ENCODE results near the gene RRH.
"Not testable (repeated sequence)": the region's sequence is repeated elsewhere in the genome, so short reads cannot be mapped to it uniquely, and the experiment has no call there.

The RRH gene

GRCh38 chr4:109833756-109834155, 6.0 kb downstream of the RRH start:
- no peak for DNase-seq (ENCODE audit: insufficient read length, low spot score)
- TF ChIP-seq PAX5 (IDR thresholded peaks at IDR 0.05; ENCODE audit: insufficient read depth, low read length, severe bottlenecking) (no peak), TAF1 (IDR thresholded peaks at IDR 0.05; ENCODE audit: low read depth, low read length) (no peak)
- no peak for FAIRE-seq

GRCh38 chr4:109836985-109837384, 9.2 kb downstream of the RRH start:
- FAIRE-seq = no peak
- no peak for DNase-seq (ENCODE audit: insufficient read length, low spot score)
- TF ChIP-seq POU2F2 (IDR thresholded peaks at IDR 0.05; ENCODE audit: low read depth, low read length) (no peak), POLR2A (IDR thresholded peaks at IDR 0.05; ENCODE audit: low read depth, low read length) (no peak), SPI1 (IDR thresholded peaks at IDR 0.05; ENCODE audit: low read depth, low read length) (no peak), POLR2AphosphoS5 (IDR thresholded peaks at IDR 0.05; ENCODE audit: low read depth, low read length) (no peak), TAF1 (IDR thresholded peaks at IDR 0.05; ENCODE audit: low read depth, low read length) (no peak), PAX5 (IDR thresholded peaks at IDR 0.05; ENCODE audit: insufficient read depth, low read length, severe bottlenecking) (no peak)

GRCh38 chr4:109846395-109847098, 18.8 kb downstream of the RRH start:
- FAIRE-seq = no peak
- DNase-seq (ENCODE audit: insufficient read length, low spot score) = no peak
- TF ChIP-seq PAX5 (IDR thresholded peaks at IDR 0.05; ENCODE audit: insufficient read depth, low read length, severe bottlenecking) (no peak), POLR2A (IDR thresholded peaks at IDR 0.05; ENCODE audit: low read depth, low read length) (no peak), POLR2AphosphoS5 (IDR thresholded peaks at IDR 0.05; ENCODE audit: low read depth, low read length) (no peak), SPI1 (IDR thresholded peaks at IDR 0.05; ENCODE audit: low read depth, low read length) (no peak)

GRCh38 chr4:109847896-109848442, 20.2 kb downstream of the RRH start, which contains the start of gene LRIT3:
Gene LRIT3 (plus strand): TSS chr4:109848107. CDS start chr4:109848202, 95 bp downstream.
- FAIRE-seq (no peak), DNase-seq (ENCODE audit: insufficient read length, low spot score) (no peak)
- TF ChIP-seq POU2F2 (IDR thresholded peaks at IDR 0.05; ENCODE audit: low read depth, low read length) (no peak), TAF1 (IDR thresholded peaks at IDR 0.05; ENCODE audit: low read depth, low read length) (no peak), SPI1 (IDR thresholded peaks at IDR 0.05; ENCODE audit: low read depth, low read length) (no peak), POLR2AphosphoS5 (IDR thresholded peaks at IDR 0.05; ENCODE audit: low read depth, low read length) (no peak), PAX5 (IDR thresholded peaks at IDR 0.05; ENCODE audit: insufficient read depth, low read length, severe bottlenecking) (no peak), POLR2A (IDR thresholded peaks at IDR 0.05; ENCODE audit: low read depth, low read length) (no peak)

- DNase-seq (ENCODE audit: insufficient read length, low spot score) = no peak
- no peak for FAIRE-seq
- TF ChIP-seq POLR2AphosphoS5 (IDR thresholded peaks at IDR 0.05; ENCODE audit: low read depth, low read length) (no peak), POU2F2 (IDR thresholded peaks at IDR 0.05; ENCODE audit: low read depth, low read length) (no peak), POLR2A (IDR thresholded peaks at IDR 0.05; ENCODE audit: low read depth, low read length) (no peak), TAF1 (IDR thresholded peaks at IDR 0.05; ENCODE audit: low read depth, low read length) (no peak), PAX5 (IDR thresholded peaks at IDR 0.05; ENCODE audit: insufficient read depth, low read length, severe bottlenecking) (no peak), SPI1 (IDR thresholded peaks at IDR 0.05; ENCODE audit: low read depth, low read length) (no peak)
Observed at GRCh38 chr4:109848501-109848900, 20.7 kb downstream of the RRH start.

GRCh38 chr4:109850601-109851000, 22.8 kb downstream of the RRH start:
- no peak for DNase-seq (ENCODE audit: insufficient read length, low spot score)
- TF ChIP-seq PAX5 (IDR thresholded peaks at IDR 0.05; ENCODE audit: insufficient read depth, low read length, severe bottlenecking) = no peak
- no peak for TF ChIP-seq POLR2AphosphoS5 (IDR thresholded peaks at IDR 0.05; ENCODE audit: low read depth, low read length)
- no peak for TF ChIP-seq SPI1 (IDR thresholded peaks at IDR 0.05; ENCODE audit: low read depth, low read length)
- TF ChIP-seq POLR2A (IDR thresholded peaks at IDR 0.05; ENCODE audit: low read depth, low read length) = no peak
- no peak for TF ChIP-seq POU2F2 (IDR thresholded peaks at IDR 0.05; ENCODE audit: low read depth, low read length)
- no peak for TF ChIP-seq TAF1 (IDR thresholded peaks at IDR 0.05; ENCODE audit: low read depth, low read length)
- no peak for FAIRE-seq

- FAIRE-seq; DNase-seq (ENCODE audit: insufficient read length, low spot score): not testable (repeated sequence)
Observed at GRCh38 chr4:109859426-109860300, 31.9 kb downstream of the RRH start.

- no peak for DNase-seq (ENCODE audit: insufficient read length, low spot score)
- TF ChIP-seq POU2F2 (IDR thresholded peaks at IDR 0.05; ENCODE audit: low read depth, low read length) = no peak
- no peak for TF ChIP-seq SPI1 (IDR thresholded peaks at IDR 0.05; ENCODE audit: low read depth, low read length)
- TF ChIP-seq PAX5 (IDR thresholded peaks at IDR 0.05; ENCODE audit: insufficient read depth, low read length, severe bottlenecking) = no peak
- TF ChIP-seq TAF1 (IDR thresholded peaks at IDR 0.05; ENCODE audit: low read depth, low read length) = no peak
- FAIRE-seq = no peak
Observed at GRCh38 chr4:109861271-109861670, 33.5 kb downstream of the RRH start.

- no peak for DNase-seq (ENCODE audit: insufficient read length, low spot score)
- FAIRE-seq = no peak
- TF ChIP-seq TAF1 (IDR thresholded peaks at IDR 0.05; ENCODE audit: low read depth, low read length) (no peak), POLR2AphosphoS5 (IDR thresholded peaks at IDR 0.05; ENCODE audit: low read depth, low read length) (no peak), POU2F2 (IDR thresholded peaks at IDR 0.05; ENCODE audit: low read depth, low read length) (no peak), POLR2A (IDR thresholded peaks at IDR 0.05; ENCODE audit: low read depth, low read length) (no peak), SPI1 (IDR thresholded peaks at IDR 0.05; ENCODE audit: low read depth, low read length) (no peak), PAX5 (IDR thresholded peaks at IDR 0.05; ENCODE audit: insufficient read depth, low read length, severe bottlenecking) (no peak)
Observed at GRCh38 chr4:109861916-109862511, 34.2 kb downstream of the RRH start.
